Lower lobe of right lung (tissue), 2 donors: ENCODE data around the gene MFAP2. TPM values are rescaled to one million over a fixed set of nuclear protein-coding genes. Genes with fewer than 3 reads are reported as not detected.
A peak's percentile ranks its signal among the peaks of the same experiment; 100 is the strongest.

Experiments
- ATAC-seq, 2 donors: fragments of 200-7000 bp; cut with Tn5 transposase; one replicate each; pipeline ENCODE4 v1.9.1; 2020 to 2022; ENCODE audit warnings: mild to moderate bottlenecking in 2 of 2, moderate library complexity in 2 of 2
- DNase-seq: peaks from one replicate; pipeline ENCODE4 v3.0.0-alpha.2; 2020
- H3K27ac ChIP-seq: fragments of 200-600 bp; one replicate; pipeline ENCODE4 v1.8.0; 2022
- H3K27me3 ChIP-seq: fragments of 200-600 bp; one replicate; pipeline ENCODE4 v1.8.0; 2022; ENCODE audit warnings: low read depth
- H3K36me3 ChIP-seq: fragments of 200-600 bp; one replicate; pipeline ENCODE4 v1.8.0; 2022; ENCODE audit warnings: mild to moderate bottlenecking
- H3K4me1 ChIP-seq: fragments of 200-600 bp; one replicate; pipeline ENCODE4 v1.8.0; 2022
- H3K4me3 ChIP-seq: fragments of 200-600 bp; one replicate; pipeline ENCODE4 v1.8.0; 2022; ENCODE audit warnings: mild to moderate bottlenecking
- H3K9me3 ChIP-seq: fragments of 200-600 bp; one replicate; pipeline ENCODE4 v1.8.0; 2022
- intact Hi-C: fragments of 100-400 bp; cut with DNase I; formaldehyde crosslinking; loops from one replicate; pipeline ENCODE4 v1.11.0; 2022
- total RNA-seq: library from RNA; stranded (reverse); fragmentation: NEBNext Ultra II Directional; extraction: Animal tissue kit (Norgen Biotek cat#: 25700); gene quantifications from one replicate; pipeline ENCODE4 v1.2.1, GENCODE V29; 2021
- TF ChIP-seq, protein P1 (sequence below): fragments of 200-600 bp; IDR thresholded peaks from one replicate; pipeline ENCODE4 v1.8.0; 2022; ENCODE audit warnings: antibody characterized with exemption, mild to moderate bottlenecking
- donor health status: DM: no; HTN: yes; CAD: no; lungs with severe emphysema.

MFAP2 gene
- total RNA-seq, 1 donor from 2014 or later: 11.9 TPM

GRCh38 chr1:17024721-17025120 lies 44.3 kb upstream of the MFAP2 start:
- DNase-seq (no peak), ATAC-seq (no peak)
- no peak overlapping the region for H3K4me3 ChIP-seq
- H3K27me3 ChIP-seq: no peaks in the 10 kb centered on the region
- peaks cover 19% of the 10 kb centered on the region for H3K4me1 ChIP-seq
- H3K27ac ChIP-seq: no peak overlapping the region
- peaks cover 100% of the 10 kb centered on the region for H3K36me3 ChIP-seq
- TF ChIP-seq, protein P1, sequence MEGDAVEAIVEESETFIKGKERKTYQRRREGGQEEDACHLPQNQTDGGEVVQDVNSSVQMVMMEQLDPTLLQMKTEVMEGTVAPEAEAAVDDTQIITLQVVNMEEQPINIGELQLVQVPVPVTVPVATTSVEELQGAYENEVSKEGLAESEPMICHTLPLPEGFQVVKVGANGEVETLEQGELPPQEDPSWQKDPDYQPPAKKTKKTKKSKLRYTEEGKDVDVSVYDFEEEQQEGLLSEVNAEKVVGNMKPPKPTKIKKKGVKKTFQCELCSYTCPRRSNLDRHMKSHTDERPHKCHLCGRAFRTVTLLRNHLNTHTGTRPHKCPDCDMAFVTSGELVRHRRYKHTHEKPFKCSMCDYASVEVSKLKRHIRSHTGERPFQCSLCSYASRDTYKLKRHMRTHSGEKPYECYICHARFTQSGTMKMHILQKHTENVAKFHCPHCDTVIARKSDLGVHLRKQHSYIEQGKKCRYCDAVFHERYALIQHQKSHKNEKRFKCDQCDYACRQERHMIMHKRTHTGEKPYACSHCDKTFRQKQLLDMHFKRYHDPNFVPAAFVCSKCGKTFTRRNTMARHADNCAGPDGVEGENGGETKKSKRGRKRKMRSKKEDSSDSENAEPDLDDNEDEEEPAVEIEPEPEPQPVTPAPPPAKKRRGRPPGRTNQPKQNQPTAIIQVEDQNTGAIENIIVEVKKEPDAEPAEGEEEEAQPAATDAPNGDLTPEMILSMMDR: no peak
- intact Hi-C loops: no loop called here
- no peaks in the 10 kb centered on the region for H3K9me3 ChIP-seq

GRCh38 chr1:17023573-17023972 lies 43.2 kb upstream of the MFAP2 start:
- DNase-seq (no peak), ATAC-seq (no peak)
- TF ChIP-seq, protein P1: no peak
- H3K27ac ChIP-seq: no peak overlapping the region
- H3K27me3 ChIP-seq: no peaks in the 10 kb centered on the region
- H3K9me3 ChIP-seq: no peaks in the 10 kb centered on the region
- peaks cover 100% of the 10 kb centered on the region for H3K36me3 ChIP-seq
- no peak overlapping the region for H3K4me3 ChIP-seq
- intact Hi-C loops: no loop called here
- H3K4me1 ChIP-seq: peaks cover 18% of the 10 kb centered on the region

DNA sequence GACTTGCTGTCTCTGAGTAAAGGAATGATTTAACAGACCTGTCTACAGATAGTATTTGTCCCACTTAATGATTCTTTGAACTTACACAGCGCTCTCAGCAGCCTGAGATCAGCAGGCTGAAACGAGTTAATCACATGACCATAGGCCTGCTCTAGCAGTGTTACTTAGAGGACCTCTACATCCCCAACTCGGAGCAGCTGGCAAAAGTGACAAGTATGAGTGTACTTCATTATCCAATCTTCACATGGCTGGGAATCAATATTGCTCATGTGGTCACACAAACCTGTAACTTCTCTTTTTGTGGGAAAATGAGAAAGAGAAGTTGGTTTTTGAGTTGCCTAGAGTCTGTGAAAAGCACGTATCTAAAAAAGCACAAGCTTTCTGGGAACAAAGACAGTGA lies 42.7 kb upstream of the MFAP2 start:
- intact Hi-C loops: no loop called here
- no peaks in the 10 kb centered on the region for H3K9me3 ChIP-seq
- ATAC-seq (no peak), DNase-seq (no peak)
- H3K27ac ChIP-seq: no peak overlapping the region
- H3K4me3 ChIP-seq: no peak overlapping the region
- no peaks in the 10 kb centered on the region for H3K27me3 ChIP-seq
- TF ChIP-seq, protein P1: no peak
- peaks cover 100% of the 10 kb centered on the region for H3K36me3 ChIP-seq
- peaks cover 13% of the 10 kb centered on the region for H3K4me1 ChIP-seq

DNA sequence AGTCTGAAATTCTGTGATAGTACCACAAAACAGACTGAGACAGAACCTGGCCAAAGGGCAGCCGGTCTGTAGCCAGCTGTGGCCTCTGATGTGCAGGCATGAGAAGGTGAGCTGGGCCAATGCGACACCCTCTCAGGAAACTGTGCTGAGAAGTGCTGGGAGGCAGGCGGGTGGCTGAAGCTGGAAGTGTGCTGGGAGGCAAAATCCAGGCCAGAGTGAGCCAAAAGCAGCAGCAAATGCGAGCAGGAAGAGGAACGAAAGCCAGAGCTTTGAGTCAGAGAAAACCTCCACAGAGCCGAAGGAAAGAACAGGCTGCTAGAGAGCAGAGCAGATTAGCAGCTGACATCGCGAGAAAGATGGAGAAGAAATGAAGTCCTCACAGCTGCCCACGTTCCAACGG lies 41.5 kb upstream of the MFAP2 start:
- TF ChIP-seq, protein P1: no peak
- peaks cover 94% of the 10 kb centered on the region for H3K36me3 ChIP-seq
- H3K4me1 ChIP-seq: peaks cover 1% of the 10 kb centered on the region
- intact Hi-C loops: no loop called here
- DNase-seq (peak; percentile 15), ATAC-seq (no peak)
- H3K27me3 ChIP-seq: no peaks in the 10 kb centered on the region
- H3K27ac ChIP-seq: no peak overlapping the region
- H3K9me3 ChIP-seq: no peaks in the 10 kb centered on the region
- no peak overlapping the region for H3K4me3 ChIP-seq

DNA sequence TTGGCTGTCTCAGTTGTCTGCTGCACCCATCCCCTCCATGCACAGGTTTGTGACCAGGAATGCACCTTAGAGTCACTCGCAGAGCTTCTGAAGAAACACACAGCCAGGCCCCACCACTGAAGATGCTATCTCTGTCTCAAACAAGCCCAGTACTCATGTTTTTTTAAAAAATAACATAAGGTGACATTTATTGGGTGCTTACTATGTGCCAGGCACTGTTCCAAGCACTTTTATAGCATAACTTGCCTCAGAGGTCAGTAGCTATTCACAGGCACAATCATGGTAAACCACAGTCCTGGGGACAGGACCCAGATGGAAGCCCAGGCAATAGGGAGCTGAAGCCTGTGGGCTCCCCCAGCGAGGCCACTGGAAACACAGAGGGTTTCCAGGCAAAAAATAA lies 40.1 kb upstream of the MFAP2 start:
- no peak overlapping the region for H3K27ac ChIP-seq
- no peak for ATAC-seq
- no peaks in the 10 kb centered on the region for H3K9me3 ChIP-seq
- H3K36me3 ChIP-seq: peaks cover 80% of the 10 kb centered on the region
- no peak overlapping the region for H3K4me3 ChIP-seq
- H3K27me3 ChIP-seq: no peaks in the 10 kb centered on the region
- intact Hi-C loops: no loop called here
- DNase-seq: no peak
- TF ChIP-seq, protein P1: no peak
- no peaks in the 10 kb centered on the region for H3K4me1 ChIP-seq

- Histone ChIP-seq H3K27me3 (no peaks in the 10 kb centered on the region), H3K36me3 (peaks cover 63% of the 10 kb centered on the region), H3K4me3 (no peak overlapping the region), H3K4me1 (no peaks in the 10 kb centered on the region), H3K27ac (no peak overlapping the region), H3K9me3 (no peaks in the 10 kb centered on the region)
- no peak for DNase-seq
- no peak for ATAC-seq
- intact Hi-C loops: no loop called here
- TF ChIP-seq, protein P1: no peak
These were observed 38.4 kb upstream of the MFAP2 start for GRCh38 chr1:17018849-17019248.
